Gastroesophageal sphincter (tissue), 4 donors: Measurements from ENCODE around the gene FAM184B. TPM values are rescaled to one million over a fixed set of nuclear protein-coding genes. Genes with fewer than 3 reads are reported as not detected.
"Not testable (repeated sequence)": the region's sequence is repeated elsewhere in the genome, so short reads cannot be mapped to it uniquely, and the experiment has no call there.

Experiments used
- ATAC-seq: fragments of 150-250 bp; one replicate; pipeline ENCODE4 v1.9.1; 2016; ENCODE audit warnings: mild to moderate bottlenecking, moderate library complexity
- H3K27ac ChIP-seq, 4 donors: fragments of 200-600 bp; sonication (generic) in 3 of 4; 1 replicate in 3 of 4; 2 replicates in 1 of 4; pipeline ENCODE4 v1.5.1; 2016 to 2019
- H3K27me3 ChIP-seq: fragments of 200-600 bp; sonication (generic); one replicate; pipeline ENCODE4 v1.5.1; 2019
- H3K36me3 ChIP-seq, 2 donors: fragments of 200-600 bp; sonication (generic); one replicate each; pipeline ENCODE4 v1.5.1; 2019; ENCODE audit warnings: control low read depth in 1 of 2
- H3K4me1 ChIP-seq, 3 donors: fragments of 200-600 bp; sonication (generic); 1 replicate in 2 of 3; 2 replicates in 1 of 3; pipeline ENCODE4 v1.5.1; 2016 to 2019; ENCODE audit warnings: control low read depth in 2 of 3
- H3K4me3 ChIP-seq, 2 donors: fragments of 200-600 bp; sonication (generic); one replicate each; pipeline ENCODE4 v1.5.1; 2019; ENCODE audit warnings: mild to moderate bottlenecking in 1 of 2, moderate library complexity in 1 of 2
- H3K9me3 ChIP-seq, 3 donors: fragments of 200-600 bp; sonication (generic); one replicate each; pipeline ENCODE4 v1.5.1; 2017 to 2019; ENCODE audit warnings: control low read depth in 2 of 3
- CTCF ChIP-seq, 4 experiments: fragments of 200-600 bp in 2 of 4; fragments of 450-650 bp in 2 of 4; sonication (generic) in 1 of 4; IDR thresholded peaks; one replicate each; pipeline ENCODE4 v1.5.1; 2017 to 2019; ENCODE audit warnings: antibody characterized with exemption in 4 of 4, mild to moderate bottlenecking in 2 of 4, moderate library complexity in 2 of 4
- EP300 ChIP-seq: sonication (generic); formaldehyde crosslinking; IDR thresholded peaks from one replicate; pipeline ENCODE4 v1.6.1; 2017; ENCODE audit warnings: antibody characterized with exemption, mild to moderate bottlenecking
- POLR2A ChIP-seq, 2 donors: fragments of 450-650 bp; IDR thresholded peaks; one replicate each; pipeline ENCODE4 v1.6.1; 2017; ENCODE audit warnings: antibody characterized with exemption in 2 of 2, mild to moderate bottlenecking in 2 of 2, moderate library complexity in 1 of 2
- POLR2AphosphoS5 ChIP-seq: sonication (generic); formaldehyde crosslinking; IDR thresholded peaks from one replicate; pipeline ENCODE4 v1.6.1; 2017; ENCODE audit warnings: antibody characterized with exemption
- WGBS, 2 donors: methylation state at CpG; one replicate each; pipeline ENCODE4 v1.1.5; 2018; ENCODE audit warnings: low coverage in 1 of 2; 5-methylcytosine and 5-hydroxymethylcytosine counted together
- total RNA-seq, 4 donors: library from RNA; depleted of rRNA; stranded (reverse); fragments of >200 nt; gene quantifications; one replicate each; pipeline ENCODE4 v1.1.0, GENCODE V29; 2016

The FAM184B gene
- total RNA-seq, 4 donors from 2014 or later = under 0.01 TPM; not detected in 3

GRCh38 chr4:17667253-17667652 is 114.2 kb downstream of the FAM184B start:
- no peak overlapping the region for H3K27ac ChIP-seq
- H3K9me3 ChIP-seq = peaks cover 0 to 12% (median 0%) of the 10 kb centered on the region in 3 donors
- WGBS, 2 donors = 91% methylated on average over 2 of the region's 3 CpGs; no CpG with 5 or more reads in 1 of the 2 donors
- no peaks in the 10 kb centered on the region for H3K4me1 ChIP-seq
- no peaks in the 10 kb centered on the region for H3K27me3 ChIP-seq
- H3K4me3 ChIP-seq = no peak overlapping the region
- no peak for TF ChIP-seq EP300
- TF ChIP-seq CTCF (IDR thresholded peaks at IDR 0.05) = no peak
- TF ChIP-seq POLR2AphosphoS5 = no peak
- no peak for TF ChIP-seq POLR2A (IDR thresholded peaks at IDR 0.05)
- no peaks in the 10 kb centered on the region for H3K36me3 ChIP-seq
- no peak for ATAC-seq

GRCh38 chr4:17665852-17666251 is 115.6 kb downstream of the FAM184B start:
- Histone ChIP-seq H3K9me3 (no peaks in the 10 kb centered on the region), H3K27me3 (no peaks in the 10 kb centered on the region), H3K27ac (no peak overlapping the region), H3K4me3 (no peak overlapping the region), H3K4me1 (no peaks in the 10 kb centered on the region), H3K36me3 (no peaks in the 10 kb centered on the region)
- ATAC-seq = no peak
- WGBS, 2 donors = 62 to 65% methylated on average over 2 to 3 of the region's 3 CpGs
- TF ChIP-seq EP300 (no peak), CTCF (IDR thresholded peaks at IDR 0.05) (no peak), POLR2A (IDR thresholded peaks at IDR 0.05) (no peak), POLR2AphosphoS5 (no peak)

GRCh38 chr4:17665346-17665745 is 116.1 kb downstream of the FAM184B start:
- Histone ChIP-seq H3K27me3 (no peaks in the 10 kb centered on the region), H3K4me3 (no peak overlapping the region), H3K27ac (no peak overlapping the region), H3K9me3 (no peaks in the 10 kb centered on the region), H3K4me1 (no peaks in the 10 kb centered on the region), H3K36me3 (no peaks in the 10 kb centered on the region)
- no peak for ATAC-seq
- TF ChIP-seq EP300 = no peak
- no peak for TF ChIP-seq POLR2A (IDR thresholded peaks at IDR 0.05)
- TF ChIP-seq POLR2AphosphoS5 = no peak
- no peak for TF ChIP-seq CTCF (IDR thresholded peaks at IDR 0.05)
- 13 to 25% methylated on average over 1 of the region's 1 CpG for WGBS, 2 donors

GRCh38 chr4:17664755-17665154 is 116.7 kb downstream of the FAM184B start:
- H3K36me3 ChIP-seq = no peaks in the 10 kb centered on the region
- no peak for ATAC-seq
- no peaks in the 10 kb centered on the region for H3K27me3 ChIP-seq
- no peaks in the 10 kb centered on the region for H3K4me1 ChIP-seq
- no peak overlapping the region for H3K27ac ChIP-seq
- WGBS, 2 donors = 40 to 68% methylated on average over 4 of the region's 4 CpGs
- no peaks in the 10 kb centered on the region for H3K9me3 ChIP-seq
- TF ChIP-seq POLR2AphosphoS5 = no peak
- TF ChIP-seq CTCF (IDR thresholded peaks at IDR 0.05) = no peak
- TF ChIP-seq POLR2A (IDR thresholded peaks at IDR 0.05) = no peak
- no peak for TF ChIP-seq EP300
- no peak overlapping the region for H3K4me3 ChIP-seq

- Histone ChIP-seq H3K4me1 (no peaks in the 10 kb centered on the region), H3K9me3 (no peaks in the 10 kb centered on the region), H3K27me3 (peaks cover 8% of the 10 kb centered on the region), H3K27ac (no peak overlapping the region), H3K4me3 (no peak overlapping the region), H3K36me3 (no peaks in the 10 kb centered on the region)
- TF ChIP-seq EP300 (no peak), CTCF (IDR thresholded peaks at IDR 0.05) (no peak), POLR2A (IDR thresholded peaks at IDR 0.05) (no peak), POLR2AphosphoS5 (no peak)
- no peak for ATAC-seq
- 61% methylated on average over 3 of the region's 3 CpGs; no CpG with 5 or more reads in 1 of the 2 donors for WGBS, 2 donors
Measured at GRCh38 chr4:17662694-17663093, 118.7 kb downstream of the FAM184B start.

- H3K4me1 ChIP-seq, H3K9me3 ChIP-seq, H3K36me3 ChIP-seq, H3K27ac ChIP-seq, ATAC-seq, H3K4me3 ChIP-seq, H3K27me3 ChIP-seq: not testable (repeated sequence)
- WGBS, 2 donors = 93 to 97% methylated on average over 3 to 8 of the region's 8 CpGs
Measured at GRCh38 chr4:17659196-17659595, 122.2 kb downstream of the FAM184B start.
